H9 (cell line): ENCODE data around the gene RASL10A. TPM values are rescaled to one million over a fixed set of nuclear protein-coding genes. Genes with fewer than 3 reads are reported as not detected.
A peak's percentile ranks its signal among the peaks of the same experiment; 100 is the strongest.

ENCODE experiments used
- DNase-seq: peaks from one replicate; pipeline ENCODE4 v3.0.0-alpha.2; 2017
- H2AFZ ChIP-seq: one replicate; pipeline ENCODE4 v1.6.1; 2013; ENCODE audit warnings: mild to moderate bottlenecking, low read length, control low read depth, moderate library complexity
- H2AK5ac ChIP-seq: 2 replicates; pipeline ENCODE4 v1.6.1; 2013; ENCODE audit warnings: low read length, control low read depth, mixed read lengths; ENCODE audit not compliant: insufficient read length
- H2BK120ac ChIP-seq: one replicate; pipeline ENCODE4 v1.6.1; 2013; ENCODE audit warnings: low read depth, mild to moderate bottlenecking, low read length, control low read depth, inconsistent platforms; ENCODE audit not compliant: poor library complexity, severe bottlenecking
- H2BK12ac ChIP-seq: 2 replicates; pipeline ENCODE4 v1.6.1; 2013; ENCODE audit warnings: low read length, control low read depth, mixed read lengths, low read depth; ENCODE audit not compliant: insufficient read length
- H2BK15ac ChIP-seq: 2 replicates; pipeline ENCODE4 v1.6.1; 2013; ENCODE audit warnings: low read depth, low read length, control low read depth
- H2BK20ac ChIP-seq: one replicate; pipeline ENCODE4 v1.6.1; 2013; ENCODE audit warnings: low read depth, mild to moderate bottlenecking, low read length, control low read depth, inconsistent platforms; ENCODE audit not compliant: poor library complexity, severe bottlenecking
- H2BK5ac ChIP-seq: 2 replicates; pipeline ENCODE4 v1.6.1; 2013; ENCODE audit warnings: low read length, control low read depth, mixed read lengths; ENCODE audit not compliant: insufficient read length
- H3K14ac ChIP-seq: 2 replicates; pipeline ENCODE4 v1.6.1; 2013; ENCODE audit warnings: low read length, control low read depth; ENCODE audit not compliant: insufficient read depth
- H3K18ac ChIP-seq: 2 replicates; pipeline ENCODE4 v1.6.1; 2013; ENCODE audit warnings: low read depth, mild to moderate bottlenecking, mixed read lengths, low read length, control low read depth; ENCODE audit not compliant: insufficient read length
- H3K23ac ChIP-seq: 2 replicates; pipeline ENCODE4 v1.6.1; 2013; ENCODE audit warnings: low read length, control low read depth, mixed read lengths, low read depth; ENCODE audit not compliant: insufficient read length
- H3K23me2 ChIP-seq: 2 replicates; pipeline ENCODE4 v1.6.1; 2013; ENCODE audit warnings: low read depth, mild to moderate bottlenecking, mixed read lengths, low read length, control low read depth; ENCODE audit not compliant: insufficient read length, poor library complexity, severe bottlenecking
- H3K27ac ChIP-seq: 2 replicates; pipeline ENCODE4 v1.5.1; 2013; ENCODE audit warnings: low read length, control low read depth, mixed read lengths, low read depth; ENCODE audit not compliant: insufficient read length
- H3K27me3 ChIP-seq: 2 replicates; pipeline ENCODE4 v1.6.1; 2013; ENCODE audit warnings: low read length, control low read depth, inconsistent platforms; ENCODE audit not compliant: insufficient read depth
- H3K4ac ChIP-seq: 2 replicates; pipeline ENCODE4 v1.6.1; 2013; ENCODE audit warnings: low read depth, mild to moderate bottlenecking, control low read depth, inconsistent platforms, low read length, moderate library complexity
- H3K4me1 ChIP-seq: 2 replicates; pipeline ENCODE4 v1.6.1; 2013; ENCODE audit warnings: low read length, control low read depth, inconsistent platforms; ENCODE audit not compliant: insufficient read depth
- H3K4me2 ChIP-seq: 2 replicates; pipeline ENCODE4 v1.6.1; 2013; ENCODE audit warnings: low read length, control low read depth, mixed read lengths; ENCODE audit not compliant: insufficient read length, insufficient read depth
- H3K56ac ChIP-seq: 2 replicates; pipeline ENCODE4 v1.6.1; 2013; ENCODE audit warnings: low read depth, mild to moderate bottlenecking, mixed read lengths, low read length, control low read depth; ENCODE audit not compliant: insufficient read length
- H3K79me1 ChIP-seq: 2 replicates; pipeline ENCODE4 v1.6.1; 2013; ENCODE audit warnings: low read depth, mild to moderate bottlenecking, moderate library complexity, low read length, control low read depth, inconsistent platforms; ENCODE audit not compliant: insufficient read depth, poor library complexity, severe bottlenecking
- H3K79me2 ChIP-seq: 2 replicates; pipeline ENCODE4 v1.6.1; 2013; ENCODE audit warnings: low read length, control low read depth, inconsistent platforms; ENCODE audit not compliant: insufficient read depth
- H3K9ac ChIP-seq: 2 replicates; pipeline ENCODE4 v1.6.1; 2013; ENCODE audit warnings: low read length, control low read depth, mixed read lengths; ENCODE audit not compliant: insufficient read length; ENCODE audit errors: extremely low read depth
- H3K9me3 ChIP-seq: one replicate; pipeline ENCODE4 v1.6.1; 2013; ENCODE audit warnings: low read depth, low read length, inconsistent platforms; ENCODE audit not compliant: control insufficient read depth
- H3T11ph ChIP-seq: one replicate; pipeline ENCODE4 v1.6.1; 2013; ENCODE audit warnings: mild to moderate bottlenecking, low read length, control low read depth, inconsistent platforms
- H4K20me1 ChIP-seq: one replicate; pipeline ENCODE4 v1.6.1; 2013; ENCODE audit not compliant: control insufficient read depth, insufficient read length, insufficient read depth
- H4K5ac ChIP-seq: 2 replicates; pipeline ENCODE4 v1.6.1; 2013; ENCODE audit warnings: low read depth, mild to moderate bottlenecking, mixed read lengths, low read length, control low read depth; ENCODE audit not compliant: insufficient read length
- H4K8ac ChIP-seq: replicated peaks from 2 replicates; pipeline ENCODE4 v1.6.1; 2013; ENCODE audit warnings: low read length, control low read depth, mixed read lengths, low read depth; ENCODE audit not compliant: insufficient read length
- H4K91ac ChIP-seq: 2 replicates; pipeline ENCODE4 v1.6.1; 2013; ENCODE audit warnings: low read depth, mild to moderate bottlenecking, moderate library complexity, mixed read lengths, low read length, control low read depth; ENCODE audit not compliant: insufficient read length
- H3K27ac Mint-ChIP-seq, 3 experiments: 2 replicates in 2 of 3; 3 replicates in 1 of 3; pipeline ENCODE4 v1.8.0; 2020 to 2021; ENCODE audit warnings: mixed read lengths in 3 of 3, mild to moderate bottlenecking in 1 of 3, moderate library complexity in 1 of 3
- H3K27me3 Mint-ChIP-seq: 2 replicates; pipeline ENCODE4 v1.8.0; 2021; ENCODE audit warnings: low read depth, mild to moderate bottlenecking, moderate library complexity, mixed read lengths
- H3K36me3 Mint-ChIP-seq, 3 experiments: 2 replicates in 2 of 3; 3 replicates in 1 of 3; pipeline ENCODE4 v1.8.0; 2020 to 2021; ENCODE audit warnings: low read depth in 3 of 3, mixed read lengths in 3 of 3; ENCODE audit not compliant: insufficient read depth in 1 of 3
- H3K4me1 Mint-ChIP-seq, 2 experiments: 2 replicates each; pipeline ENCODE4 v1.8.0; 2020; ENCODE audit warnings: mixed read lengths in 2 of 2
- H3K4me3 Mint-ChIP-seq, 2 experiments: 2 replicates in 1 of 2; 3 replicates in 1 of 2; pipeline ENCODE4 v1.8.0; 2020 to 2021; ENCODE audit warnings: mild to moderate bottlenecking in 2 of 2, mixed read lengths in 2 of 2, moderate library complexity in 1 of 2
- H3K9me3 Mint-ChIP-seq, 2 experiments: 2 replicates in 1 of 2; 3 replicates in 1 of 2; pipeline ENCODE4 v1.8.0; 2020; ENCODE audit warnings: mild to moderate bottlenecking in 2 of 2, mixed read lengths in 2 of 2, moderate library complexity in 1 of 2
- CTCF ChIP-seq: fragments of 200-600 bp; sonication (generic); conservative IDR thresholded peaks from 3 replicates; pipeline ENCODE4 v1.8.0; 2021; ENCODE audit warnings: antibody characterized with exemption, mild to moderate bottlenecking
- WGBS: extraction: QIAGEN DNeasy Blood & Tissue Kit; methylation state at CpG from one replicate; pipeline ENCODE4 v1.1.7; 2013; ENCODE audit warnings: missing lambda C conversion rate, low lambda C conversion rate, mixed read lengths; ENCODE audit not compliant: insufficient read length; ENCODE audit errors: extremely low coverage; 5-methylcytosine and 5-hydroxymethylcytosine counted together
- total RNA-seq: library from RNA; stranded (reverse); gene quantifications from 2 replicates; pipeline ENCODE4 v1.2.1, GENCODE V29; 2021

The RASL10A gene
- total RNA-seq, 1 experiment from 2014 or later: 0.90 TPM

- Histone ChIP-seq H2AFZ (no peak overlapping the region), H4K20me1 (no peaks in the 10 kb centered on the region), H3K9ac (no peak overlapping the region), H2BK12ac (no peak overlapping the region), H3K4ac (no peak overlapping the region), H2BK20ac (no peak overlapping the region), H3K79me2 (no peaks in the 10 kb centered on the region), H3K23me2 (no peaks in the 10 kb centered on the region), H2BK120ac (no peak overlapping the region), H3K23ac (no peak overlapping the region), H2AK5ac (no peak overlapping the region), H3T11ph (no peak overlapping the region), H4K5ac (no peak overlapping the region), H3K18ac (no peak overlapping the region), H3K27ac (no peak overlapping the region), H3K14ac (no peak overlapping the region), H3K9me3 (no peaks in the 10 kb centered on the region), H2BK15ac (no peak overlapping the region), H3K79me1 (no peaks in the 10 kb centered on the region), H2BK5ac (no peak overlapping the region), H3K56ac (no peak overlapping the region), H3K4me2 (no peak overlapping the region), H3K4me1 (no peaks in the 10 kb centered on the region), H3K27me3 (no peaks in the 10 kb centered on the region), H4K8ac (no peak overlapping the region), H4K91ac (no peak overlapping the region)
- Mint-ChIP-seq H3K27me3 (no peaks in the 10 kb centered on the region), H3K27ac (peak overlapping the region in 2 of 3 experiments; percentile 6 to 90; a peak in 1 of 7 replicates), H3K9me3 (no peaks in the 10 kb centered on the region), H3K4me1 (no peaks in the 10 kb centered on the region), H3K36me3 (peaks cover 17 to 88% (median 50%) of the 10 kb centered on the region in 3 experiments; a peak in 6 of 7 replicates), H3K4me3 (no peak overlapping the region; a peak in 1 of 5 replicates)
- DNase-seq: no peak
- WGBS: no CpG with 5 or more reads among the region's 5 CpGs
- no peak for TF ChIP-seq CTCF
Measured at GRCh38 chr22:29344137-29344536, 28.6 kb upstream of the RASL10A start.
